ENCODE data around the gene SLC25A48.
"Not testable (repeated sequence)": the region's sequence is repeated elsewhere in the genome, so short reads cannot be mapped to it uniquely, and the experiment has no call there.

Gene SLC25A48

DNA sequence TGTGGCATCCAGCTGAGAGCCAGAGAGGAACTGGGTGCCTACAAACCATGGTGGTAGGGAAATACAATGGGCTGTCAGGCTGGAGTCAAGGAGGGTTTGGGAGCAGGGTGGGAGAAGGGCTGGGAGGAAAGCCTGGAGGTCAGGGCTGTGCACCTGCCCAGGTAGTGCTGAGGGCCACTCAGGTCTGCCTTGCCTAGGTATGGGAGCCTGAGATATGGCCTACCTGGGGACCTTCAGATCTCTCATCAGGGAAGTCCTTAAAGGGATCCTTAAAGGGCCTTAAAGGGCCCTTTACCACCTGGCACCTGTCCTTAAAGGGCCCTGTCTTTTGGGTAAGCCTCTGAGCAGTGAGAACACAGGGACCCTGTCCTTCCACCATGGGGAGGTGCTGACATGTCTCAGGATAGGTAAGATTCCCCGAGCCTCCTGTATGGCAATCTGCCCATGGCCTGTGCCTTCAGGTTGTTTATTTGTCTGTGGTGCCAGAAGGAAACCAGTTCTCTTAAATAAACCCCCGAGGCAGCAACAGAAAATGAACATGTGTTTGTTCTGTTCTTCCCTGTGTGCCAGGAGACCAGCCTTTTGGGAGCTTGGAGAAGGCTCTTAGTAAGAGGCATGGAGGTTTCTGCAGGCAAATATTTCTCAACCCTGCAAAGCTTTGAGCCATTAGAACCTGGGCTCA lies 23.3 kb downstream of the SLC25A48 start:
- H3K27me3 ChIP-seq (ENCODE audit: low read depth) = no peaks in the 10 kb centered on the region
- H3K9me3 ChIP-seq = no peaks in the 10 kb centered on the region
- no peak for DNase-seq (ENCODE audit: low spot score in 2 of 2)
- H3K36me3 ChIP-seq (replicated peaks) = no peaks in the 10 kb centered on the region
- in situ Hi-C loops (cut with MboI; ENCODE audit: low sequenced_read_pairs) = no loop called here
- H3K4me3 ChIP-seq = no peak overlapping the region
- H3K4me1 ChIP-seq = no peaks in the 10 kb centered on the region

DNA sequence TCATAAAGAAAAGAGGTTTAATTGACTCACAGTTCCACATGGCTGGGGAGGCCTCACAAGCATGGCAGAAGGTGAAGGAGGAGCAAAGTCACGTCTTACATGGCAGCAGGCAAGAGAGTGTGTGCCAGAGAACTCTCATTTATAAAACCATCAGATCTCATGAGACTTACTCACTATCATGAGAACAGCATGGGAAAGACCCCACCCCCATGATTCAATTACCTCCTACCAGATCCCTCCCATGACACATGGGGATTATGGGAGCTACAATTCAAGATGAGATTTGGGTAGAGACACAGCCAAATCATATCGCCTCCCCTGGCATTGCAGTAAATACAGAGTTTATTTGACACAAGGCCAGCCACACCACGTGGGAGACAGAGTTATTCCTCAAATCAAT lies 24.7 kb downstream of the SLC25A48 start:
- DNase-seq (ENCODE audit: low spot score in 2 of 2); H3K36me3 ChIP-seq (replicated peaks); H3K9me3 ChIP-seq; in situ Hi-C loops (cut with MboI; ENCODE audit: low sequenced_read_pairs); H3K4me1 ChIP-seq; H3K27me3 ChIP-seq (ENCODE audit: low read depth); H3K4me3 ChIP-seq: not testable (repeated sequence)

DNA sequence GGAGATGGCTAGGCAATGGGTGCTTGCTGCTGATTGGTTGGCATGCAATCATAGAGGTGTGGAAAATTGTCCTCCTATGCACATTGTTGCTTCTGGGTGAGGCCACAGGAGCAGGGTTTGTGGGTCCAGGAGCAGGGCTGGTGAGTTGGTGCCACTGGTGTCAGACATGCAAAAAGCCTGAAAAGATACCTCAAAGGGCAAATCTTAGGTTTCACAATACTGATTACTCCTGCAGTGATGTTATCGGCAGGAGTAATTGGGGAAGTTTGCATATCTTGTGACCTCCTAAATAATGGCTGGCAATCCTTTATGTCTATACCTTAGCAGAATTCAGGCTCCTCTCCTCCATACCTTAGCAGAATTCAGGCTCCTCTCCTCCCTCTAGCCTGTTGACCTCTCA lies 25.2 kb downstream of the SLC25A48 start:
- H3K36me3 ChIP-seq (replicated peaks) = no peaks in the 10 kb centered on the region
- no peak overlapping the region for H3K4me3 ChIP-seq
- in situ Hi-C loops (cut with MboI; ENCODE audit: low sequenced_read_pairs) = no loop called here
- H3K9me3 ChIP-seq = no peaks in the 10 kb centered on the region
- no peaks in the 10 kb centered on the region for H3K4me1 ChIP-seq
- no peaks in the 10 kb centered on the region for H3K27me3 ChIP-seq (ENCODE audit: low read depth)
- DNase-seq (ENCODE audit: low spot score in 2 of 2) = no peak

DNA sequence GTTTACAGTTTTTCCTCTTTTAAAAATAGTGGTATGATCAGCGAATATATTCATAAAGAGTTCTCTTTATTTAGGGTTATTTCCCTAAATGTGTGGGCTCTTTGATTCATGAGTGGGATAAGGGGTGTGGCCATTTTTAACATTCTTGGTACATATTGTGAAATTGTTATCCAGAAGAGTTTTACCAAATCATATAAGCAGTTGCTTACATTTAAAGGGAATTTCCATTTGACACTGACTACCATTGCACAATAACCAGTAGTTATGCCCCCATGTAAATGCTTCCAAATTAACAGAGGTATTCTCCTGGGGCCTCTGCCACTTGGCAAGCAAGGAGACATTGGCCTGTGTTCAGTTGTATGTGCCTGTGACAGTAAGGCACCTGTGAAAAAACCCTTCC lies 27.2 kb downstream of the SLC25A48 start:
- Histone ChIP-seq H3K27me3 (ENCODE audit: low read depth) (no peaks in the 10 kb centered on the region), H3K4me3 (no peak overlapping the region), H3K36me3 (replicated peaks) (no peaks in the 10 kb centered on the region), H3K4me1 (no peaks in the 10 kb centered on the region), H3K9me3 (no peaks in the 10 kb centered on the region)
- DNase-seq (ENCODE audit: low spot score in 2 of 2) = no peak
- in situ Hi-C loops (cut with MboI; ENCODE audit: low sequenced_read_pairs) = no loop called here

DNA sequence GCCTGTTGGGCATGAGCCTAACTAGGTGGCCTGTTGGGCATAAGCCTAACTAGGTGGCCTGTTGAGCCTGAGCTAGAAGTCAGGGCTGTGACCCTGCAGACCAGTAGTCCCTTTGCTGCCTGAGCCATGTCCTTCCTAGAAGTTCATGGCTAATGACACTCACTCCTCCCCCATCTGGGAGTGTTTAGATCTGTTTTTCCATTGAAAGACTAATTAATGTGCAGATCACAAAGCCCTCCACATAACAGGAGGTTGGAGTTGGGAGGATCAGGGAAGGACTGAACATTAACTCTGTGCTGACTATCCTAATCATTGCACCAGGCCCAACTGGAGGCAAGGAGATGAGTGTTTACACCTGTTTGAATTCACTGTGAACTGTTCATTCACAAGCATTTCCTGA lies 27.6 kb downstream of the SLC25A48 start:
- no peaks in the 10 kb centered on the region for H3K4me1 ChIP-seq
- no peak overlapping the region for H3K4me3 ChIP-seq
- no peaks in the 10 kb centered on the region for H3K9me3 ChIP-seq
- DNase-seq (ENCODE audit: low spot score in 2 of 2) = no peak
- no peaks in the 10 kb centered on the region for H3K36me3 ChIP-seq (replicated peaks)
- H3K27me3 ChIP-seq (ENCODE audit: low read depth) = no peaks in the 10 kb centered on the region
- in situ Hi-C loops (cut with MboI; ENCODE audit: low sequenced_read_pairs) = no loop called here

DNA sequence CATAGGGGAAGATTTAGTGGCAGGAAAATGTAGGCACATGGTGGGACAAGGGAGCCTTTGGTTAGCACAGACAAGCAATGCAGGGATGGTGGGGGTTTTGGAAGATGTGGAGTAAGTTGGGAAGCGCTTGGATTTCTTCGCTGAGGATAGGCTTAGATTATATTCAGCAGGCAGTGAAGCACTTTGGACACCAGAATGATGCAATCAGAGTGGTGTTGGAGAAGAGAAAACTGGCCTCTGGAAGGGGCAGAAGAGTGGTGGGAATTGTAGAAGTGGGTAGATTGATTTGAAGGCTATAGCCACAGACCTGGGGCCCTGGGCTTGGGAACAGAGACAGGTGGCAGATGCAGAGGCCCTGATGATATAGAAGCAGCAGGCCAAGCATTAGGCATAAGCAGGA lies 28.3 kb downstream of the SLC25A48 start:
- H3K27me3 ChIP-seq (ENCODE audit: low read depth) = no peaks in the 10 kb centered on the region

DNA sequence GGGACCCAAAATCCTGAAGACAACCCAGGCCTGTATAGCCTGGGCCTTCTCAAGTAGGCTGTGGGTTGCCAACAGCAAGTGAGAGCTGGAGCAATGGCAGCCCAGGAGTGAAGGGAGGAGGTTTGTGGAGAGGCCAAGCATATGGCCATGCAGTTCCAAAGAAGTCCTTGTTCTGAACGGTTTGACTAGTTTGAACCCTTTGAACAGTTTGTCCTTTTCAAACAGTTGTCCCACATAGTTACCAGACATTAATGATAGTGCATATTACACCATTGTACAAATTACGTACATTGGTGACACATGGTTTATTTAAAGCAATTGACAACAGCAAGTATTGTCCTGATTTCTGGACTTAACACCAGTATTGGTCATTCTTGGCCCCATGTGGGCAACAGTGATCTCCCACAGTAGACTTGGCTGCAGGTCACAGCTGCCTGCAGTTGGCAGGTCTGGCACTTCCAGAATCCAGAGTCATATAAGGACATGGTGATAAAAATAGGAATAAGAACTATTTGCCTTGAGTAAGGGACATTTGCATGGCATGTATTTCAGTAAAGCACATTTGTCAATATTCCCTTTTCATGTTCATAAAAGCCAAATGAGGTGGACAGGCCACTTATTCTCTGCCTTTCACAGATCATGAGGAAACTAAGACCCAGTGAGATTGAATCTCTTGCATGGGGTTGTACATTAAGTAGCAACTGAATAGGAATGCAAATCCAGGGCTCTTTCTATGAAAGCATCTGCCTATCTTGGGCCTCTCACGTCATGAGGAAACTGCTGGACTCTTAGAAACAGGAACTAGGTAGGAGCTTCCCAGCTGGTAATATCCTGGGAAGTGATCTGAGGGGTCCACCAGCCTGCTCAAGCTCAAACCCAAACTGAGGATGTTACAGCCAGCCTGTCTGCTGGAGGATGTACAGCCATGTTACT lies 30.3 kb downstream of the SLC25A48 start:
- Histone ChIP-seq H3K27me3 (ENCODE audit: low read depth) (no peaks in the 10 kb centered on the region), H3K4me1 (no peaks in the 10 kb centered on the region), H3K36me3 (replicated peaks) (no peaks in the 10 kb centered on the region), H3K9me3 (no peaks in the 10 kb centered on the region), H3K4me3 (no peak overlapping the region)
- no peak for DNase-seq (ENCODE audit: low spot score in 2 of 2)
- in situ Hi-C loops (cut with MboI; ENCODE audit: low sequenced_read_pairs) = no loop called here

More for the DNA sequence above, 28.3 kb downstream of the SLC25A48 start:
- H3K36me3 ChIP-seq (replicated peaks) = no peaks in the 10 kb centered on the region
- no peak for DNase-seq (ENCODE audit: low spot score in 2 of 2)
- no peaks in the 10 kb centered on the region for H3K9me3 ChIP-seq
- in situ Hi-C loops (cut with MboI; ENCODE audit: low sequenced_read_pairs) = no loop called here
- no peak overlapping the region for H3K4me3 ChIP-seq
- H3K4me1 ChIP-seq = no peaks in the 10 kb centered on the region

DNA sequence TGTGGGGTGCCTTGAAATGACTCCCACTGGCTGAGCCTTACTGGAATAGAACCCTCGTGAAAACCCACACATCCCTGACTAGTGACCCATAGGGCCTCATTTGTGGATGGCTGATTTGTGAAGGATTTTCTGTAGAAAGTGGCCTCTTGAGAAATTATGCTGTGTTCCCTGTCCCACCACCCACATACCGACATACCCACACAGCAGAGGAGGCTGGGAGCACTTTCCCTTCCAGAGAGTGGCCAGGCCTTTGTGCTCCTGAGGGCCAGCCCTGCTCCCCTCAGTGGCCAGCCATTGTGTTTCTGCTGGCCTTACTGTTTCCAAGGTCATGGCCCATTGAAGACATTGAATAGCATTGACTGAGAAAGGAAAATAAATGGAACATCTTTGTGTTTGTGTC lies 31.6 kb downstream of the SLC25A48 start:
- no peak overlapping the region for H3K4me3 ChIP-seq
- no peaks in the 10 kb centered on the region for H3K36me3 ChIP-seq (replicated peaks)
- in situ Hi-C loops (cut with MboI; ENCODE audit: low sequenced_read_pairs) = no loop called here
- H3K9me3 ChIP-seq = no peaks in the 10 kb centered on the region
- H3K27me3 ChIP-seq (ENCODE audit: low read depth) = no peaks in the 10 kb centered on the region
- DNase-seq (ENCODE audit: low spot score in 2 of 2) = no peak
- no peaks in the 10 kb centered on the region for H3K4me1 ChIP-seq

DNA sequence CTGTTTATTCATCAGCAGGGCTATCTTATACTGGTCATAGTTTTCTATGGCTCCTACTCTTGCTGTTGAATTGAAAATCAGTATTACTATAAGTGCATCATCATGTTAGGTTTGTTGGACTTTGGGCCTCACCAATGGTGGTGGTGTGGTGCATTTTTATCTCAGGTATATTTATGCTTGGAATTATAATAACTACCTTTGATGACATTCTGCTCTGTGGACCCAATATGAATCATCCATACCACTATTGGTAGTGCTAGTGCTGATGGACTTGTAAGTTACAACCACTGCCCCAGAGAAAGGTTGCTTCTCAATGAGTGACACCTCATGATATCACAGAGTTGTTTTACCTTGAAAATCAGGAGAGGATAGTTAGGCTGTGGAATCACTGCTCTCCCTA lies 33.1 kb downstream of the SLC25A48 start:
- no peak for DNase-seq (ENCODE audit: low spot score in 2 of 2)
- Histone ChIP-seq H3K4me3 (no peak overlapping the region), H3K4me1 (no peaks in the 10 kb centered on the region), H3K27me3 (ENCODE audit: low read depth) (no peaks in the 10 kb centered on the region), H3K36me3 (replicated peaks) (no peaks in the 10 kb centered on the region), H3K9me3 (no peaks in the 10 kb centered on the region)
- in situ Hi-C loops (cut with MboI; ENCODE audit: low sequenced_read_pairs) = no loop called here

DNA sequence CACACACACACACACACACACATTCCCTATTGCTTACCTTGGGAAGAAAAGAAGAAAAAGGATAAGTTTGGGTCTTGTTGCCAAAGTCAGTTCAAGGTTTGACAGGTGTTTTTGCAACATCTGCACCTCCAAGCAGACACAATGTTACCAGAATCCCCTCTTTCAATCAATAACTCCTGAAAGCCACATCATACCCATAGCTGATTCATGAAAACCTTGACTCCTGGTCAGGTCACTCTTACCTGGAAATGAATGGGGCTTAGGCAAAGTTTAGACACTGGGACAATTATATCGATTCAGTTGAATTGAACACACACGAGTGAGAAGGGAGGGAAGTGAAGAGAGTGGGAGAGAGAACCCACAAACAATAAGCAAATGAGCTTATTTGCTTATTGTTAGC lies 34.2 kb downstream of the SLC25A48 start:
- no peaks in the 10 kb centered on the region for H3K9me3 ChIP-seq
- no peaks in the 10 kb centered on the region for H3K36me3 ChIP-seq (replicated peaks)
- no peak for DNase-seq (ENCODE audit: low spot score in 2 of 2)
- no peak overlapping the region for H3K4me3 ChIP-seq
- in situ Hi-C loops (cut with MboI; ENCODE audit: low sequenced_read_pairs) = no loop called here
- H3K27me3 ChIP-seq (ENCODE audit: low read depth) = no peaks in the 10 kb centered on the region
- no peaks in the 10 kb centered on the region for H3K4me1 ChIP-seq

DNA sequence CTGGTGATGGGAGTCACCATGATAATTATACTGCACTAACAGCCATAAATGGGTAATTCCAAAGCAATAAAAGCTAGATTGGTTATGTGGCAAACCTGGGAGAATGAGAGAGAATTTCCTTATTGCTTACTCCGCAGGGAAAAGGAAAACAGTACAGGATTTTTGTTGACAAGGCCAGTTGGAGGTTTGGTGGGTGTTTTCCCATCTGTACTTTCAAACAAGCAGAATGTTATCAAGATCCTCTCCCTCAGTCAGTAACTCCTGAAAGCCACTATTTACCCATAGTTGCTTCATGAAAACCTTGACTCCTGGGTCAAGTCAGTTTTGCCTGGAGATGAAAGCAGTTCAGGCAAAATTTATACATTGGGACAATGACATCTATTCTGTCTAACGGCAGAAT lies 34.8 kb downstream of the SLC25A48 start:
- H3K4me3 ChIP-seq = no peak overlapping the region
- no peaks in the 10 kb centered on the region for H3K9me3 ChIP-seq
- H3K4me1 ChIP-seq = no peaks in the 10 kb centered on the region
- H3K36me3 ChIP-seq (replicated peaks) = no peaks in the 10 kb centered on the region
- H3K27me3 ChIP-seq (ENCODE audit: low read depth) = no peaks in the 10 kb centered on the region
- in situ Hi-C loops (cut with MboI; ENCODE audit: low sequenced_read_pairs) = no loop called here
- DNase-seq (ENCODE audit: low spot score in 2 of 2) = no peak

DNA sequence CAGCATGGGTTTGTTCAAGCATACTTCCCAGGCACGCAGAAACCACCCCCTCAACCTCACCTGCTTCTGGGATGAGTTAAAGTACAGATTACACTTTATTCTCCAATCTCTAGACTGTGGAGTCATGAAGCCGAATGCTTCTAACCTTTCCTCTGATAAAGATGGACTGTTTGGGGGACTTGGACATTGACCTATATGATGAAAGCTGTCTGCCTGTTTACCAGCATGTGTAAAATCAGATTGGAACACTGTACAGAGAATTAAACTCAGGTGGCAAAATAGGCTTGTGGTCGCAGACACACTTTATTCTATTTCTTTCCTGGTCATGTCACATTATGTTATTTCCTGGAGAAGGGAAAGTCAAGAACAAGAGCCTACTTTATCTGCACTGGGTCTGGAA lies 35.5 kb downstream of the SLC25A48 start:
- DNase-seq (ENCODE audit: low spot score in 2 of 2) = no peak

DNA sequence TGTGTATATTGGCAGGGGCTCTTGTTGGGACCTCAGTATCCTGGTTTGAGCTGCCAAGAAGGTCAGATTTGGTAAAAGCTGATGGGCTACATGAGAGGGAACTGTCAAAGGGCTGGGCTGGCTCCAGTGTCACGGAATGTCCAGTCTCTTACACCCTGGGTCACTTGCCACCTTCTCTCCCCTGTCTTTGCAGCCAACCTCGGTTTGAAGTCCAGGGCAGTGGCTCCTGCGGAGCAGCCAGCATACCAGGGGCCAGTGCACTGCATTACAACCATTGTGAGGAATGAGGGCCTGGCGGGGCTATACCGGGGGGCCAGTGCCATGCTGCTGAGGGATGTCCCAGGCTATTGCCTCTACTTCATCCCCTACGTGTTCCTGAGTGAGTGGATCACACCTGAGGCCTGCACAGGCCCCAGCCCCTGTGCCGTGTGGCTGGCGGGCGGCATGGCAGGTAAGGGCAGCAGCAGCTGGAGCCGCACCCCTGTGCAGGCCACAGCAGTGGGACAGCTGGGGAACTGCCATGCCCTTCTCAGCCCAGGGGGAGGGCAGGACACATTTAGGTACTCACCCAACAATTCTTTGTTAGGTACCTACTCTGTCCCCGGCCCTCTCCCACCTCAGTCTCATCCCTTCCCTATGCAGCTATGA lies 36.9 kb downstream of the SLC25A48 start:
- no peaks in the 10 kb centered on the region for H3K9me3 ChIP-seq
- H3K36me3 ChIP-seq (replicated peaks) = no peaks in the 10 kb centered on the region
- H3K4me3 ChIP-seq = no peak overlapping the region
- no peaks in the 10 kb centered on the region for H3K4me1 ChIP-seq
- no peak for DNase-seq (ENCODE audit: low spot score in 2 of 2)
- in situ Hi-C loops (cut with MboI; ENCODE audit: low sequenced_read_pairs) = no loop called here
- peaks cover 2% of the 10 kb centered on the region; the same call in 1 of the 2 replicates for H3K27me3 ChIP-seq (ENCODE audit: low read depth)

More for the DNA sequence above, 35.5 kb downstream of the SLC25A48 start:
- no peaks in the 10 kb centered on the region for H3K9me3 ChIP-seq
- H3K4me3 ChIP-seq = no peak overlapping the region
- H3K4me1 ChIP-seq = no peaks in the 10 kb centered on the region
- no peaks in the 10 kb centered on the region for H3K36me3 ChIP-seq (replicated peaks)
- in situ Hi-C loops (cut with MboI; ENCODE audit: low sequenced_read_pairs) = no loop called here
- peaks cover 2% of the 10 kb centered on the region; the same call in 1 of the 2 replicates for H3K27me3 ChIP-seq (ENCODE audit: low read depth)

DNA sequence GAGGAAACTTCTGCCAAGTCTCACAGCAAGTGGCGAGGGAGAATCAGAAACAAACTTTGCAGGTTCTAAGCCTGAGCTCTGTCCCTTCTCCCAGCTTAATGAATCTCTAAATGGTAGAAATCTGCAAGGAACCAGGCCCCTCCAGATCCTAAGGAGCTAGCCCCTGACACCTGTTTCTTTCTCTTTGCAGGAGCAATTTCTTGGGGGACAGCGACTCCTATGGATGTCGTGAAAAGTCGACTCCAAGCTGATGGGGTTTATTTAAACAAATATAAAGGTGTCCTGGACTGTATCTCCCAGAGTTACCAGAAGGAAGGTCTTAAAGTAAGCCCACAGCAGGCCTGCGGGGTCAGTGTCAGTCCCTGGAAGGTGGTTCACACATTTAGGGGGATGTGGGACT lies 39.4 kb downstream of the SLC25A48 start:
- in situ Hi-C loops (cut with MboI; ENCODE audit: low sequenced_read_pairs) = no loop called here
- Histone ChIP-seq H3K36me3 (replicated peaks) (no peaks in the 10 kb centered on the region), H3K9me3 (no peaks in the 10 kb centered on the region), H3K27me3 (ENCODE audit: low read depth) (peaks cover 2% of the 10 kb centered on the region; the same call in 1 of the 2 replicates), H3K4me1 (no peaks in the 10 kb centered on the region), H3K4me3 (no peak overlapping the region)
- DNase-seq (ENCODE audit: low spot score in 2 of 2) = no peak
